HG02642 (cell line): ENCODE data around the gene KMT2B.
A peak's percentile ranks its signal among the peaks of the same experiment; 100 is the strongest.

Source experiments
- ATAC-seq: cut with Tn5 transposase; IDR thresholded peaks from one replicate; pipeline ENCODE4 v1.9.1; 2021; ENCODE audit warnings: mild to moderate bottlenecking; ENCODE audit not compliant: unreplicated experiment, poor library complexity

Gene KMT2B

DNA sequence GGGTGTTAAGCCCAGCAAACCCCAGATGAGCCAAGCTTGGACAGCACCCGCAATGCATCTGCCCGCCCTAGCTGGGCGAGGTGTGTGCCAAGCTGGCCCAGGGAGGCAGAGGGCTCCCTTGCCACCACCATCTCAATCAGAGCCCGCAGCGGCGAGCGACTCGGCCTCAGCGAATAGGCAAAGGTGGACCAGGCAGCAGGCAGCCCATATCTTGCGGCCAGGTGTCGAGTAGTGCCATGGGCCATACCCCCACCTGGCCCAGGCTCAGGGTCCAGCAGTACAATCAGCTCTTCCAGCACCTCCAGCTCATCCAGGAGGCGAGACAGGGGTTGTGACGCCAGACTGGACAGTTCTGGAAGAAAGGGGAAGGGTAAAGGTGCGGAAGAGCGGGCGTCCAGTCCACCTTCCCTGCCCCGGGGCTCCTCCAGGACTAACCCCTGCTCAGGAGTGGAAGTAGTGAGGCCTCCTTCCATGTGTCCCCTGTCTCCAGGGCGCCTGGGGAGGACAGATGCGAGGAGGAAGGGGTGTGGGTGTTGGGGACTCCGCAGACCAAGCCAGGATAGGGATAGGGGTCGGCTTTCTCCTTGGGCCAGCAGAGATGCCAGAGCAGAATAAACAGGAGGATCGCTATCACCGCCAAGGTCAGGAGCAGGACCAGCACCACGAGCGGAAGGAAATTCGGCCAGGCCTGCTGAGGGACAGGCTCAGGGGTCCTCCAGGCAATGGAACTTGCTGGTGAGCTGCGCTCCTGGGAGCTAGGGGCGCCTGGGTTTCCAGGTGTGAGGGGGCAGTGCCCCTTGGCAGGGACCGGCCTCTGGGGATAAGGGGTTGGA is 21.7 kb downstream of the KMT2B start:
- no peak for ATAC-seq

DNA sequence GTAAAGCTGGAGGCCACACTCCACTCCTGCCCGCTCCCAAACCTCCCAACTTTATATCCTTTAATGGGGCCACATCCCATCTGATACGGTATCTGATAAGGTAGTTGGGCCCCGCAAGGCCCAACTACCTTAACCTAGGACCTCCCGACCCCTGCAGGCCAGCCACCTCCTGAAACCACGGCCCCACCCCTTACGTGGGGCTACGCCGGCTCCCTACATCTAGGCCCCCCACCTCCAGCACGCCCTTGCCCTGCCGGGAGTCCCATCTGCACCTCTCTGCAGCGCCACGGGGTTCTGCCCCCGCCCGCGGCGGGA is 22.3 kb downstream of the KMT2B start:
- ATAC-seq, result no peak

DNA sequence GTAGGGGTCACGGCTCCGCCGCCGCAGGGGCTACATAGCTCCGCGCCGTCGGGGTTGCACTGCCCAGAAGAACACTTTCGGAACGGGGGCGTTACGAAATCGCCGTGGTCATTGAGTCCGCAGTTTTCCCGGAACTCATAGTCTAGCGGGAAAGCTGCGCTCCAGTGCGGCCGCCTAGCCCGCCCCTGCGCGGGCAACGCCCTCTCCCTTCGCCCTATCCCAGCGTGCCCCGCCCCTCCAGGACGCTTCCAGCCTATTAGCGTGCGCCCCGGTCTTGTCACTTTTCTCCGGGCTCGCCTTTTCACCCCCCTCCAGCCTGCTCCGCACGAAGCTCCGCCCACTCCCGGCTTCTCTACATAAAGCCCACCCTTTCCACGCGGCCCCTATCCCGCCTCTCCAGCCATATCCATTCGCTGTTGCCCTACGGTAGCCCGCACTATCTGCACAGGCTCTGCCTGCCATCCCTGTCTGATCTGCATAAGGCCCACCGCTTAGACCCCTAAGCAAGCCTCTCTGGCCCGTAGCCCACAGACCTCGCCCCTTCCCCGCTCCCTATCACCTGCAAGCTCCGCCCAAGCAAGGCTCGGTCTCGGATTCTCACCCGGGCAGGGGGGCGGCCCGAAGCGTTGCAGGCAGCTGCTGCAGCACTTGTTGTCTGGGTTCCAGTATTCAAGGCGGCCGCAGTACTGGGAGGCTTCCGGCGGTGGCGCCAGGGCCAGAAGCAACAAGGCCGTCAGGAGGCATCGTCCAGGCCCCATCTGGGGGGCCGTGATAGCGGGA is 22.8 kb downstream of the KMT2B start:
- peak; percentile 62 for ATAC-seq

DNA sequence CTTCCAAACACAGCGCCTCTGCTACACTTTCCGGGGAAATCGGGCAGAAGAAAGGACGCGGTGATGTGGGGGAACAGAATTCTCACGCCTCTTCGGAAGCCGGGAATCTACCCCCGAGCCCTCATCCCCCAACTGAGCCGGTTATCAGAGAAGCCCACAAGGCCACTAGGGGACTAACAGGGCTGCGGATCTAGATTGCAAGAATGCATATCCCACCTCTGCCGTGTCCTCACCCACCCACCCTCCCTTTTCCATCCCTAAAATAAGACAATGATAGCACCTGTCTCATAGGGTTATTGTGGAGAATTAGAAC is 23.4 kb downstream of the KMT2B start:
- no peak for ATAC-seq

DNA sequence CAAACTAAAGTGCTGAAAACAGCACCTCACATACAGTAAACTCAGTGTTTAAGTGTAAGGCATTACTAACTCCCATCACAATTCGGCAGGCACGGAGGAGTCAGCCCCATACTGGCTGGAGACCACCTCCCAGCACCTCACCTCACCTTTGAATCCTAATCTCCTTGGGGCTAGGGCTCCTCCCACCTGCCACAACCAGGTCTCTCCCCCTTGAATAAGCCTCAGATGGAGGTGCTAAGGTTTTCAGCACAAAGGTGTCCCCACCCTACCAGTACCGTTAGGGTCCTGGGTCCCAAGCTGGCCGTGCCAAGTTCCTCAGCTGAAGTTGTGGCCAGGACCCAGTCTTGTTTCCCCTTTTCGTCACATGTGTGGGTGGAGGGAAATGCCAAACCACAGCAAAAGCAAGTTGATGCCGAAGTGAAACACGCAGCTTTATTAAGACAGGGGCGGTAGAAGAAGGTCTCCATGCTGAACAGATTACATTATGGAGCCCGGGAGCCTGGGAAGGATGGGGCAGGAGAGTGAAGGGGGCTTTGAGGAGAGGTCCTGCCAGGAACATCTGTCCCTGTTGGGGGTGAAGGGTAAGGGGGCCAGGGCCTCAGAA is 24.4 kb downstream of the KMT2B start, which contains the start of gene IGFLR1:
Gene IGFLR1 (minus strand): TSS at position 332 of the 604 bp plus-strand sequence. CDS start 1,272 bp downstream, outside the sequence.
- no peak for ATAC-seq

DNA sequence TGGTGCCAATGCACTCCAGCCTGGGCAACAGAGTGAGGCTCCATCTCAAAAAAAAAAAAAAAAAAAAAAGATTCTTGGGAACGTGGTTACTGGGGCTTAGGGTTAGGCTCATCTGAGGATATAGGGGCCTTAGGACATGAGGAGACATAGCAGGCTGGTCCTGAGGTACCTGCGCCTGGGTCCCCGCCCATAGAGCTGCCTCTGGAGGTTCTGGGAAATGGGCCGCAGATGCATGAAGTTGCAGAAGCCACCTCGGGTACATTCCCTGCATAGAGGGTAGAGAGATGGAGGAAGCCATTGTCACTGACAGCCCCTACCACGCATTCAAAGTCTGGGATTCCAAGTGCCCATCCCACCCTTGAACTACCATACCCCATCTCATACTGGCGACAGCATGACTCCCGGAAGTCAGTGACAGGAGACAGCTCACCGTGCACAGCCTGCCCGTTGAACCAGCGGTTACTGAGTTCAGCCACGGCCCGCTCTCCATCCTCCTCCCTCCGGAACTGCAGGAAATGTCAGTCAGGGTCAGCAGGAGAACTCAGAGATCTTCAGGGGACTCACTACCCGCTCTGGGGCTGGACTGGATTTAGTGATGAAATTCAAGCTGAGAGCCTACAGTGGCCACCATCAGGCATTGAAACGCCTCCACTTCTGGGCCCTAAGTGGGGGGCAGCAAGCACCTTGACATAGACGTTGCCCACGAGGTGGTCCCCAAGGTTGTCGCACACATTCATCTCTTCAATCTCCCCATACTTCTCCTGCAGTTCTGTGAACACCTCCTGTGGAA is 26.0 kb downstream of the KMT2B start:
- no peak for ATAC-seq

DNA sequence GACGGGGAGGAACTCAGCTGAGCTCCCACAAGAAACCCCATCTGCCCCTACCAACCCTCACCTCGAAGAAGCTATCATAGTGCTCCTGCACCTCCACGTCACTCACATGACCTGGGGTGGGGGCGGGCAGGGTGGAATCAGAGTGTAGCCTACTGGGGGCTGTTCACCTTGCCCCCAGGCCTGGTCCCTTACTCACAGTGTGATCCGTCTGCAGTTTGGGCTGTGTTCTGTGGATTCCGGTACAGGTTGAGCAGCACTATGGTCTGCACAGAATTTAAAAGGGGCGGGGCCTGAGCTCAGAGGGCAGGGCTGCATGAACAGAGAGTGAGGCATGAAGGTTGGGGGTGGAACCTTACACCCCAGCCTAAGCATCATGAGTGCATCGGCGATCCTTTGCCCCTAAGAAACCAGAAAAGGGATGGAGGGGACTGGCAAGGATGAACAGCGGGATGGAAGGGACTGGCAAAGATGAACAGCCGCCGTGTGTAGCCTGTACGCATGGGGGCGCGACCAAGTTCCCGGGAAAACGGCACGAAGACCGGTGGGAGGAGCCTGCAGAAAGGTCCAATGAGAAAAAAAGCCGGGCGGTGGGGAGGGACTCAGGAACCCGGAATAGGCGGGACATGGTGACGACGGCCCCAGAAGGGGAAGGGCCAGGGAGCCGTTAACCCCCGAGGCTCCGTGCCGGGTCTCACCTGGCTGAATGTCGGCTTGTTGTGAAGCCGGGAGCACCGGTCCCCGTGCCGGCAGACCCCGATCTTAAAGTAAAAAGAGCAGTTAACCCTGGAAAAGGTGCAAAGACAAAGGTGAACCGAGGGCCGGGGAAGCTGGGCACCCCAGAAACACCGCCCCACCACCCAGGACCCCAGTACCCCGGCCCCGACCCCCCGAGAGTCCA is 26.9 kb downstream of the KMT2B start:
- ATAC-seq, result peak; percentile 44

DNA sequence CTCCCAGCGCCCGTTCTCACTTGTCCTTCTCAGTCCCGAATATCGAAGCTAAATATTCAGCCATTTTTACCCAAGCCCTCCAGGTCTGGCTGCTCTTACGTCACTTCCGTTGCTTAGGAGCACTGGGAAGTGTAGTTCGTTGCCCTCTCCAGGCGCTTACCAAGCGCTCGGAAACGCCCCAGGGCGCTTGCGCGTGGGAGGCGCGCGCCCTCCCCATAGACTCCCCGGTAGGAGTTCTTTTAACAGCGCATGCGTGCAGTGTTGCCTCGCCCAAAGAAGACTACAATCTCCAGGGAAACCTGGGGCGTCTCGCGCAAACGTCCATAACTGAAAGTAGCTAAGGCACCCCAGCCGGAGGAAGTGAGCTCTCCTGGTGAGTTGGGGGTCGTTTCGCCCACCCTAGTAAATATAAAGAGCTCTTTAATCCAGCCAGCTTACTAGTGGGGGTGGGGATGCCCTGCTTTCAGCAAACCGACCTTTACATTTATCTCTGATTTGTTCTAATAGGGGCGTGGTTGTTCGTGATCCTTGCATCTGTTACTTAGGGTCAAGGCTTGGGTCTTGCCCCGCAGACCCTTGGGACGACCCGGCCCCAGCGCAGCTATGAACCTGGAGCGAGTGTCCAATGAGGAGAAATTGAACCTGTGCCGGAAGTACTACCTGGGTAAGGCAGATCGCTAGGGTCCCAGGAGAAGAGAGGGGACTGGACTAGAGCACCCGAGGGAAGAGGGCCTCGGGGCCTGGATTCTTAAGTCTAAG is 27.7 kb downstream of the KMT2B start, which contains the start of the genes PSENEN and U2AF1L4:
Gene PSENEN (plus strand): TSS at position 324 of the 759 bp plus-strand sequence. CDS start 280 bp downstream, at position 604.
Gene U2AF1L4 (minus strand): TSS at position 91 of the 759 bp plus-strand sequence. CDS start 27 bp downstream, at position 64.
- ATAC-seq, result peak; percentile 43

DNA sequence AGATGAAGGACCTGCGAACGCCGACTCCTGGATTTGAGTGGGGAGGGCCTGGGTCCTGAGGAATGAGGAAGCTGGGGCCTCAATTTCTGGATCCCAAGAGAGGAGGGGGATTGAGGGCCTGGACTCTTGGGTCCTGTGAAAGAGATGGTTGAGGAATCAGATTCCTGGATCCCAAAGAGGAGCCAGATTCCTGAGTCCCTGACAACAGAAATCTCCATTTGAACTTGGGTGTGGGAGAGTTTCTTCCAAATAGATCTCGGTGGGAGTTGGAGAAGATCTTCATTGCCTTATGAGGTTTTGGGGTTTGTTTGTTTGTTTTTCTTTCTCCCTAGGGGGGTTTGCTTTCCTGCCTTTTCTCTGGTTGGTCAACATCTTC is 28.3 kb downstream of the KMT2B start:
- ATAC-seq, result no peak

DNA sequence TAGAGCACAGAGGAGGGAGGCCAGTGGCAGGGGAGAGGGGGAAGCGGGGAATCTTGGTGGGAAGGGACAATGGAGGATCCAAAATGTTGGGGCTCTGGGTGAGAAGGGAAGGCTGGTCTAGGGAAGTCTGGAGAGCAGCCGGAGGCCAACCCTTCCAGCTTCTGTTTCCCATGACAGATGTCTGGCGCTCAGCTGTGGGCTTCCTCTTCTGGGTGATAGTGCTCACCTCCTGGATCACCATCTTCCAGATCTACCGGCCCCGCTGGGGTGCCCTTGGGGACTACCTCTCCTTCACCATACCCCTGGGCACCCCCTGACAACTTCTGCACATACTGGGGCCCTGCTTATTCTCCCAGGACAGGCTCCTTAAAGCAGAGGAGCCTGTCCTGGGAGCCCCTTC is 28.7 kb downstream of the KMT2B start:
- no peak for ATAC-seq

DNA sequence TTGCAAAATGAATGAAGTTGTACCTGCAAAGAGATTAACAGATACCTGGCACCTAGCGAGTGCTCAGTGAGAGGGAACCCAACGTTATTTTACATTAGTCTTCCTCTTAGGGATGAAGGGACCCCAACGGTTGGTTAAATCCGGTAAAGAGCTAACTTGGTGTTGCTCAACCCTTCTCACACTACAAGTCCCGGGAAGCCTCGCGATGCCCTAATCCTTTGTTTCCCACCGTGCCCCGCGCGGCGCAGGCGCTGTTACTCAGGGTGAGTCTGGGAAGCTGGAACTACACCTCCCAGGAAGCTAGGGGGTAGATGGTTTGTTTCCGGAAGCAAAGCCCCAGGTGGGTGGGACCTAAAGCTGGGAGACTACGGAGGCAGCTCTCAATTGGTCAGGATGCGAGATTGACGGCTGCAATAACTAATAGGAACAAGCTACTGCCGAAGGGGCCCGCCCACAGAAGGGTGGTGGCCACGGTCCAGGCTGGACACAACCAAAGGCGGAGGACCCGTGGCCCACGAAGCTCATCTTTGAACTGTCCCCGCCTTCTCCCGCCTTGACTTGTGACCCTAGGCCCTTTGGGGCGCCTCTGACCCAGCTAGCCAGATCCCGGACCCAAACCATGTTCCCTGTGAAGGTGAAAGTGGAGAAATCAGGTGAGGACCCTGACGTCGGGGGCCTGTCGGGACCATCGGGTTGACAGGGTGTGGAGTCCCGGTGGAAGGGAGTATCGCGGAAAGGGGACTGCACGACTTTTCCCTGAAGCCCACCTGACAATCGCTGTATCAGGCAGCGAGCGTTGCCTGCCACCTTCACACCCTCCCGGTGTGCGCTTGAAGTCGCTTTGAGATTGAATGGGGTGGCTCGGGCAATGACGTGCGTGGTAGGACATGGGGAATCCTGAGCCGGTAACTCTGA is 30.6 kb downstream of the KMT2B start, which contains the start of gene LIN37:
Gene LIN37 (plus strand): TSS at position 471 of the 915 bp plus-strand sequence. CDS start 149 bp downstream, at position 620.
- peak; percentile 73 for ATAC-seq

DNA sequence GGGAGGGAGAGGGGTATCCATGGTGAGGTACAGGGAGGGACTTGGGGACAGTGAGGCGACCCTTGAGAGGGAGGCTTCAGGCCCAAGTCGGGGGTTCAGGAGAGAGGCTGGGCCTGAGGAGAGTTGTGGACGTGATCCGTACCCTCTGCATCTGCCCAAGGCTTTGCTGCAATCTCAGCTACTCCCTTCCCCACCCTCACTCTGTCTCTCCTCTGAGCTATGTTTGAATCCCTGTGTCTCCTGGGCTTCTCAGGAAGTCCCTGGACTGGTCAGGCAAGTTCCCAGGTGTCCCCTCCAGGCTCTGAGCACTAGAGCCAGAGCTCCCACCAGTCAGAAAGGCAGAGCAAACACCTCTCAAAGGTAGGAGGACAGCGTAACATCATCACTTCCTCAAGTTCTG is 32.4 kb downstream of the KMT2B start:
- ATAC-seq, result no peak

DNA sequence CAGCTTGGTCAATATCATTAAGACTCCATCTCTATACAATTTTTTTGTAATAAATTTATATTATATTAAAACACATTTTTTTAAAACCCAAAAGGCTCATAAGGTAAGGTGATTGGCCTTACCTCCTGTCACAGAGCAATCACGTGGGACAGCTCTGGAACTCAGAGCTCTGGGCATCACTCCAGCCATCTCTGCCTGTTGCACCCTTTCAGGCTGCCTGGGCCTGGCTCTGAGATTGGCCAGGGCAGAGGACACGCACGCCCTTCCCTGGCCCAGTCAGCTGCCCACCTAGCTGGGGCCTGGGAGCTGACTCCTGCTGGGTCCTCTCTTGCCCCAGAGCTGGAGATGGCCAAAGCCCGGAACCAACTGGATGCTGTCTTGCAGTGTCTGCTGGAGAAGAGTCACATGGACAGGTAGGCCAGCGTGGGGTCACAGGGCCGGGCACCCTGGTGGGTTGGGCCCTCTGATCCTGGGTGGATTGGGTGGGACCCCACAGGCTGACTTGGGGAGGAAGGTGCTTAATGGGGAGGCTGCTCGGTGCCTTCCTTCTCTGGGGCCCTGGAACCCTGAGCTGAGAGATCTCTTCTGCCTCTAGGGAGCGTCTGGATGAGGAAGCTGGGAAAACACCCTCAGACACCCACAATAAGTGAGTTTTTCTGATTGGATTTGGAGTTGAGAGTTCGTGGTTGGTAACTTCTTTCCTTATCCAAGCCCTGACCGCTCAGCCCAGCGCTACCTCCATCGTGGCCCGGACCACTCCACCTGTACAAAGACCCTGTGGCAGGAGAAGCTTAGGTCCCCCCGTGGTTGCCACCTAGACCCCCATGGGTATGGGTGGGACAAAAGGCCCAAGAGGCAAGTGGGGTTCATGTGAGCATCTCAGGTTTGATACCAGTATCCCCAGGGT is 34.3 kb downstream of the KMT2B start:
- ATAC-seq, result no peak

DNA sequence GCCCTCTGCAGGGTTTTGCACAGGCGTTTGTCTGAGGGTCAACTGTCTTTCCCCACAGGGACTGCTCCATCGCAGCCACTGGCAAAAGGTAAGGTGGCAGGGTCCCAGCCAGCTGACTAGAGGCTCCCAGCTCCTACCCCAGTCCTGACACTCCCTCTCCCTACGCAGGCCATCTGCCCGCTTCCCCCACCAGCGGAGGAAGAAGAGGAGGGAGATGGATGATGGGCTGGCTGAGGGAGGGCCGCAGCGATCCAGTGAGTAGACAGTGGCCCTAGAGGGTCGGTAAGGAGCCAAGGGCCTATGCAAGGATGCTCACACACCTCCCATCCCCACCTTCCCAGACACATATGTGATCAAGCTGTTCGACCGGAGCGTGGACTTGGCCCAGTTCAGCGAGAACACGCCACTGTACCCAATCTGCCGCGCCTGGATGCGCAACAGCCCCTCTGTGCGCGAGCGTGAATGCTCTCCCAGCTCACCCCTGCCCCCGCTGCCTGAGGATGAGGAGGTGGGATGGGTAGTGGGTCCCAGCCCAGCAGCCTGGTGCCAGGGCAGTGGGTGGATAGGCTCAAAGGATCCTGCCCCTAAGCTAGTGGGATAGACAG is 35.0 kb downstream of the KMT2B start:
- no peak for ATAC-seq

DNA sequence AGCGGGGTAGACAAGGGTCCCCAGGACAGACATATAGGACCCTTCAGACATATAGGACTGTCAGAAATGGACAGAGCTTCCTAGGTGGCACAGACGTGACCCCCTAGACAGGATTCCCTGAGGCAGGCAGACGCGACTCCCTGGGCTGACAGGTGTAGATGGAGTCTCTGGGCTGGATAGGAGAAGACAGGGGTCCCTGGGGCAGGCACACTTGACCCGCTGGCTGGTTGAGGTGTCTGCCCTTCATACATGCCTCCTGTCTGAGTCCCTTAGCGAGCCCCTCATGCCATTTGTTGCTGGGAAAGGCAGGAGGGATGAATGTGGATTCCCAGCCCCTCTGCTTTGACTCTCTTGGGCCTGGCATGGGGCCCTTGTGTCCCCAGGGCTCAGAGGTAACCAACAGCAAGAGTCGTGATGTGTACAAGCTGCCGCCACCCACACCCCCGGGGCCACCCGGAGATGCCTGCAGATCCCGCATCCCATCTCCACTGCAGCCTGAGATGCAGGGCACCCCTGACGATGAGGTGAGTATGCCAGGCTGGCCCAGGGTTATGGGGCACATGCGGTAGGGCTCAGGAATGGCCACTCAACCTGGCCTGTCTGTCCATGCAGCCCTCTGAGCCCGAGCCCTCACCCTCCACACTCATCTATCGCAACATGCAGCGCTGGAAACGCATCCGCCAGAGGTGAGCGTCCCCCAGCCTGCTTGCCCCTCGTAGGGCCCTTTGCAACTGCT is 36.0 kb downstream of the KMT2B start:
- ATAC-seq, result no peak
